Astrocyte of the spinal cord (primary cell): Measurements from ENCODE around the gene CASZ1.

Experiments used
- DNase-seq: peaks from one replicate; pipeline ENCODE4 v3.0.0; 2011; ENCODE audit warnings: low read depth, low spot score
- H3K4me3 ChIP-seq: 2 replicates; pipeline ENCODE4 v1.5.1; 2011; ENCODE audit warnings: low read depth, mild to moderate bottlenecking, low read length, moderate library complexity
- CTCF ChIP-seq: IDR thresholded peaks from 2 replicates; pipeline ENCODE4 v1.5.1; 2012; ENCODE audit warnings: low read depth, mild to moderate bottlenecking, low read length, inconsistent platforms
- in situ Hi-C: cut with HindIII; loops from 2 replicates; pipeline ENCODE4 v1.10.0; 2017; ENCODE audit warnings: low sequenced_read_pairs

Gene CASZ1

GRCh38 chr1:10688409-10688786 is 108.0 kb downstream of the CASZ1 start:
- in situ Hi-C loops, result no loop called here
- TF ChIP-seq CTCF, result no peak
- no peak overlapping the region for H3K4me3 ChIP-seq
- no peak for DNase-seq

GRCh38 chr1:10687782-10688408 is 108.6 kb downstream of the CASZ1 start:
- H3K4me3 ChIP-seq, result no peak overlapping the region
- TF ChIP-seq CTCF, result no peak
- in situ Hi-C loops, result no loop called here
- no peak for DNase-seq

GRCh38 chr1:10687251-10687651 is 109.2 kb downstream of the CASZ1 start:
- no peak for TF ChIP-seq CTCF
- in situ Hi-C loops, result no loop called here
- DNase-seq, result no peak
- no peak overlapping the region for H3K4me3 ChIP-seq

- no peak overlapping the region for H3K4me3 ChIP-seq
- no peak for TF ChIP-seq CTCF
- no peak for DNase-seq
- in situ Hi-C loops, result no loop called here
Observed at GRCh38 chr1:10686404-10687040, 109.9 kb downstream of the CASZ1 start.

GRCh38 chr1:10685808-10686403 is 110.5 kb downstream of the CASZ1 start:
- TF ChIP-seq CTCF, result no peak
- no peak overlapping the region for H3K4me3 ChIP-seq
- no peak for DNase-seq
- in situ Hi-C loops, result no loop called here

- in situ Hi-C loops, result no loop called here
- DNase-seq, result no peak
- no peak overlapping the region for H3K4me3 ChIP-seq
- TF ChIP-seq CTCF, result no peak
Observed at GRCh38 chr1:10685196-10685807, 111.1 kb downstream of the CASZ1 start.
